HG02678 (cell line): ENCODE results near the gene LRTM1.

Experiments used
- ATAC-seq: cut with Tn5 transposase; IDR thresholded peaks from one replicate; pipeline ENCODE4 v1.9.1; 2021; ENCODE audit warnings: mild to moderate bottlenecking, moderate library complexity; ENCODE audit not compliant: unreplicated experiment

The LRTM1 gene

GRCh38 chr3:54941690-54942362 is 14.0 kb upstream of the LRTM1 start:
- ATAC-seq = no peak

GRCh38 chr3:54940971-54941370 is 13.1 kb upstream of the LRTM1 start:
- no peak for ATAC-seq

DNA sequence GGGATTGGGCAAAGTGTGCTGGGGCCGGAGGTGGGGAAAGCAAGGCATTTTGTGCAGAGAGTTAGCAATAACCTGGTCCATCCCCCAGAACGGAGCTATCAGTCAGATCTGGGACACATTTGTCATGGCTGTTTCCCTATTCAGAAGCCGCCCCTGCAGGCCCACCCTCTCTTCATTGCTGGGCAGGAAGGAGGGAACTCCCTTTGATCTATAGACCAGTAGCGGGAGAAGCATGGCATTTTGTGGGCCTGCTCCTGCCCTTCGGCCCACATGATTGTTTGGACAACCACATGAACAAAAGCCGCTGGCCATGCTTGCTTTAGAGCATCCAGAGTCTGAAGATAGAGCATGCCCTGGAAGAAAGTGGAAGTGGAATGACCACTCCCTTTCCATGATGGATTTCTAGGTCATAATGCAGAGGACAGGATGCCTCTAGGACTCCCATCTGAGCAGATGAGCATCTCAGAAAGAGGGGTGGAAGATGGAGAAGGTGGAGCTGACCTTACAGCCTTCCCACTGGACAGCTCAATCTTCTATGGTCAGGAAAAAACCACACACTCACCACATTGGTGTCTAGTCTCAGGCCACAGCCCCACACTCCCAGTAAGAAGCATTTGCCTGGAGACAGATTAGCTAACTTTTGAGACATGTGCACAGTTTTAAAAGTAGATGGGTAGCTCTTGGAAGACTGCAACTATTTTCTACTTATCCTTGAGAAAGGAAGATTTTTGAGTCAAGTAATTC is 11.9 kb upstream of the LRTM1 start:
- no peak for ATAC-seq

GRCh38 chr3:54936561-54936960 is 8.7 kb upstream of the LRTM1 start:
- ATAC-seq = no peak

GRCh38 chr3:54935869-54936268 is 8.0 kb upstream of the LRTM1 start:
- no peak for ATAC-seq

DNA sequence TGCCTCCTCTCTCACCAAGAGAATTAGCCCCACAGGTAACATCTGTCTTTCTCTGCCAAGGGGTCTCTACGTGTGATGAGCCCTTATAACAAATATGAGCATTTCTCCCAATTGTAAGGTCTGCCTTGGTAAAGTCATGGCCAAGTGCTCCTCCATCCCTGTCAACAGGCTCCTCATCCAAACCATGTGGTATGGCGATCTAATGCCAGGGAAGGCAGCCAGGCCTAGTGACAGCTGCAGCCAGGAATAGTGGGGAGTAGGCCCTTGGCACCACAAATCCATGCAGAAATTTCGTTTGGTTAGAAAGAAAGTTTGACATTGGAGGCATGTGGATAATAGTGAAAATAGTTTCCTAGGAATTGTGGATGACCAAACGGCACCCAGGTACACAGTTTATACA is 4.7 kb upstream of the LRTM1 start:
- ATAC-seq = no peak

GRCh38 chr3:54931182-54931581 is 3.3 kb upstream of the LRTM1 start:
- no peak for ATAC-seq

DNA sequence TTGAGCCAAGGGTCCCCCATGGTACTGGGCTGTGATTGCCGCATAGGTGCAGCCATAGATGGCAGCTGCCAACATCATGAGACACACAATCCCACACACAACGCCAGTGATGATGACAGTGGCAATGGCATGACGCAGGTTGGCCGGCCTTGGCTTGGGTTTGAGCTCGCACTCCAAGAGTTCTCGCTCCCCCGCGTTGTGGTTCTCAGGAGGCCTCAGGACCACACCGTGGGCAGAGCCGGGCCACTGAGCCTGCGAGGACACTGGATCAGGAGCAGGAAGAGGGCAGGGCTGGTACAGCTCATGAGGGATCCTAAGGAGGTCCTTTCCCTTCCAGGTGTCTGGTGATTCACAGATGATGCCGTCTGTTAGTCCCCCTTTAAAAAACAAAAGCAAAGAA is 9.3 kb downstream of the LRTM1 start:
- ATAC-seq = no peak

DNA sequence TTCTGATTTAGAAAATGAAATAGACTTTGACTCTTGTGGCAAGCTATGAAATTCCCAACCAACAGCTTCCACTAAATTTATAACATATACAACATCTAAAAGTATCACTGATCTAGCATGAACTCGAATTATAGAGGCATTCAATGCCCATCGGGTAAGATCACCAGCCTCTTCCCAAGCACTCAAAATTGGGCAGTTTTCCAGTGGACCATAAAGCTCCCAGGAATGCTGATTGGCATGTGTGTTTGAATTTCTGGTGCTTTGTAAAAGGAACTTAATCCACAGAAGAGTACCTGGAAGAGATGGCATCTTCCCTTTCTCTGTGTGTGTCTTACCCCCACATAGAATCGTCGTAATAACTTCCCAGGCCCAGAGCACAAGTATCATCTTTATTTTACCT is 10.0 kb downstream of the LRTM1 start:
- no peak for ATAC-seq

- ATAC-seq = no peak
Observed at GRCh38 chr3:54917174-54917573, 10.7 kb downstream of the LRTM1 start.

- no peak for ATAC-seq
Observed at GRCh38 chr3:54916732-54917131, 11.1 kb downstream of the LRTM1 start.

GRCh38 chr3:54915976-54916375 is 11.9 kb downstream of the LRTM1 start:
- ATAC-seq = no peak

GRCh38 chr3:54915181-54915580 is 12.7 kb downstream of the LRTM1 start:
- ATAC-seq = no peak

GRCh38 chr3:54914180-54914579 is 13.7 kb downstream of the LRTM1 start:
- no peak for ATAC-seq

- ATAC-seq = no peak
Observed at GRCh38 chr3:54909191-54909590, 18.7 kb downstream of the LRTM1 start.

DNA sequence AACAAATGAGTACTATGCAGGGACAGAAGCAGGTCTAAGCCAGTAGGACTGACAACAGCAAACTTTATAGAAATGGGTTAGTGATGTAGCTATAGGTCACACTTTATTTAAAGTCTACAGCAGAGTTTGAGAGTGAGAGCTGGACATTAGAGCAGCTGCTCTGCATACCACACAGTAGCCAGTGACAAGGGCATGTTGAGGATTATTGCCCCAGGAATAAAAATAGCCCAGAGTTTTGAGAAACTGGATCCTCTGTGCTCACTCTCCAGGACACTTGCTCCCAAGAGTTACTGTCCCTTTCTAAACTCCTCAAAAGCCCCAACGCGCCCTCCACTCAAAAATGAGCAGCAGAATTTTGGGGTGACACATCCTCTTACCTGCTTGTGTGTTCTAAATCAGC is 21.1 kb downstream of the LRTM1 start:
- ATAC-seq = no peak

GRCh38 chr3:54905920-54906319 is 21.9 kb downstream of the LRTM1 start:
- no peak for ATAC-seq

GRCh38 chr3:54905261-54905888 is 22.5 kb downstream of the LRTM1 start:
- ATAC-seq = no peak

GRCh38 chr3:54901906-54902685 is 25.8 kb downstream of the LRTM1 start:
- no peak for ATAC-seq

GRCh38 chr3:54900838-54901591 is 26.8 kb downstream of the LRTM1 start:
- no peak for ATAC-seq

GRCh38 chr3:54899273-54899672 is 28.6 kb downstream of the LRTM1 start:
- ATAC-seq = no peak
